ENCODE data around the gene FRS2.

- TF ChIP-seq CTCF (IDR thresholded peaks at IDR 0.05), result no peak
- TF ChIP-seq POLR2A (IDR thresholded peaks at IDR 0.05; ENCODE audit: low read depth), result no peak
- TF ChIP-seq POLR2AphosphoS5 (IDR thresholded peaks at IDR 0.05), result no peak
These were observed 33.1 kb upstream of the FRS2 start for GRCh38 chr12:69437073-69437472.
